T47D (cell line): ENCODE results near the gene DCC.

ENCODE experiments used
- DNase-seq, 2 experiments: peaks; one replicate each; pipeline versions ENCODE4 v3.0.0 to v3.0.0-alpha.2; 2011 to 2012; ENCODE audit warnings: low read depth in 1 of 2, low spot score in 1 of 2
- JUND ChIP-seq: IDR thresholded peaks from 2 replicates; pipeline ENCODE4 v1.6.1; 2012; ENCODE audit warnings: low read depth
- in situ Hi-C: cut with HindIII; loops from 2 replicates; pipeline ENCODE4 v1.10.0; 2016; ENCODE audit warnings: low sequenced_read_pairs, low pct_unique_long_range_greater_than_20kb

DCC gene

GRCh38 chr18:52442686-52443085 lies 102.7 kb downstream of the DCC start:
- no peak for DNase-seq
- in situ Hi-C loops = no loop called here

GRCh38 chr18:52451256-52451655 lies 111.3 kb downstream of the DCC start:
- TF ChIP-seq JUND = no peak
- DNase-seq = no peak
- in situ Hi-C loops = no loop called here

More at GRCh38 chr18:52442686-52443085, 102.7 kb downstream of the DCC start:
- TF ChIP-seq JUND = no peak

- no peak for DNase-seq
- no peak for TF ChIP-seq JUND
- in situ Hi-C loops = no loop called here
Observed at GRCh38 chr18:52451851-52452250, 111.9 kb downstream of the DCC start.

- no peak for DNase-seq
Observed at GRCh38 chr18:52452427-52452826, 112.4 kb downstream of the DCC start.

GRCh38 chr18:52459890-52460289 lies 119.9 kb downstream of the DCC start:
- no peak for DNase-seq
- no peak for TF ChIP-seq JUND
- in situ Hi-C loops = no loop called here

More at GRCh38 chr18:52452427-52452826, 112.4 kb downstream of the DCC start:
- in situ Hi-C loops = no loop called here
- no peak for TF ChIP-seq JUND

GRCh38 chr18:52462853-52463252 lies 122.9 kb downstream of the DCC start:
- no peak for TF ChIP-seq JUND
- no peak for DNase-seq
- in situ Hi-C loops = no loop called here

GRCh38 chr18:52465391-52465790 lies 125.4 kb downstream of the DCC start:
- no peak for DNase-seq
- no peak for TF ChIP-seq JUND
- in situ Hi-C loops = no loop called here

GRCh38 chr18:52468496-52468895 lies 128.5 kb downstream of the DCC start:
- in situ Hi-C loops = no loop called here
- TF ChIP-seq JUND = no peak
- no peak for DNase-seq

GRCh38 chr18:52475325-52475724 lies 135.3 kb downstream of the DCC start:
- TF ChIP-seq JUND = no peak
- in situ Hi-C loops = no loop called here
- no peak for DNase-seq

GRCh38 chr18:52481116-52481515 lies 141.1 kb downstream of the DCC start:
- TF ChIP-seq JUND = no peak
- in situ Hi-C loops = no loop called here
- DNase-seq = peak; percentile 5 to 41

- in situ Hi-C loops = no loop called here
- DNase-seq = peak in 1 of 2 experiments; percentile 10
- TF ChIP-seq JUND = no peak
Observed at GRCh38 chr18:52484977-52485376, 145.0 kb downstream of the DCC start.

GRCh38 chr18:52486052-52486451 lies 146.1 kb downstream of the DCC start:
- TF ChIP-seq JUND = no peak
- peak in 1 of 2 experiments; percentile 1 for DNase-seq
- in situ Hi-C loops = no loop called here

- TF ChIP-seq JUND = no peak
- no peak for DNase-seq
- in situ Hi-C loops = no loop called here
Observed at GRCh38 chr18:52489396-52490306, 149.7 kb downstream of the DCC start.
